Cardiac muscle cell (in vitro differentiated cells and primary cell): Measurements from ENCODE around the gene BICD1. TPM values are rescaled to one million over a fixed set of nuclear protein-coding genes. Genes with fewer than 3 reads are reported as not detected.

Experiments
- DNase-seq, 2 donors: peaks; one replicate each; pipeline versions ENCODE4 v3.0.0 to v3.0.0-alpha.2; 2010 to 2017; ENCODE audit warnings: low read depth in 1 of 2, low spot score in 1 of 2
- H3K27ac ChIP-seq: fragments of 200-600 bp; sonication (generic); 2 replicates; pipeline ENCODE4 v1.5.1; 2016
- H3K27me3 ChIP-seq: fragments of 200-600 bp; sonication (generic); 2 replicates; pipeline ENCODE4 v1.6.0; 2016; ENCODE audit warnings: control low read depth
- H3K36me3 ChIP-seq: fragments of 200-600 bp; sonication (generic); 2 replicates; pipeline ENCODE4 v1.5.1; 2016; ENCODE audit warnings: control low read depth
- H3K4me1 ChIP-seq: fragments of 200-600 bp; sonication (generic); 2 replicates; pipeline ENCODE4 v1.8.1; 2017; ENCODE audit warnings: low read depth, mild to moderate bottlenecking, mixed run types
- H3K4me3 ChIP-seq: fragments of 200-600 bp; sonication (generic); 2 replicates; pipeline ENCODE4 v1.5.1; 2016; ENCODE audit warnings: mild to moderate bottlenecking
- H3K9me3 ChIP-seq: fragments of 200-600 bp; sonication (generic); 2 replicates; pipeline ENCODE4 v1.5.1; 2017; ENCODE audit warnings: low read depth, mild to moderate bottlenecking, control low read depth
- CTCF ChIP-seq: IDR thresholded peaks from 2 replicates; pipeline ENCODE4 v1.5.1; 2012; ENCODE audit warnings: low read depth, mild to moderate bottlenecking, low read length
- polyA plus RNA-seq: library from polyadenylated mRNA; unstranded; fragments of >200 nt; fragmentation: Nextera tagmentation; extraction: Ambion mirVana; gene quantifications from 2 replicates; pipeline ENCODE4 v1.2.1, GENCODE V29; 2016
- total RNA-seq: library from RNA; depleted of rRNA; stranded (reverse); fragments of >200 nt; gene quantifications from 2 replicates; pipeline ENCODE4 v1.2.3, GENCODE V29; 2016

The BICD1 gene
- total and polyA plus RNA-seq, 2 experiments from 2014 or later, result 13.3 to 16.6 TPM

DNA sequence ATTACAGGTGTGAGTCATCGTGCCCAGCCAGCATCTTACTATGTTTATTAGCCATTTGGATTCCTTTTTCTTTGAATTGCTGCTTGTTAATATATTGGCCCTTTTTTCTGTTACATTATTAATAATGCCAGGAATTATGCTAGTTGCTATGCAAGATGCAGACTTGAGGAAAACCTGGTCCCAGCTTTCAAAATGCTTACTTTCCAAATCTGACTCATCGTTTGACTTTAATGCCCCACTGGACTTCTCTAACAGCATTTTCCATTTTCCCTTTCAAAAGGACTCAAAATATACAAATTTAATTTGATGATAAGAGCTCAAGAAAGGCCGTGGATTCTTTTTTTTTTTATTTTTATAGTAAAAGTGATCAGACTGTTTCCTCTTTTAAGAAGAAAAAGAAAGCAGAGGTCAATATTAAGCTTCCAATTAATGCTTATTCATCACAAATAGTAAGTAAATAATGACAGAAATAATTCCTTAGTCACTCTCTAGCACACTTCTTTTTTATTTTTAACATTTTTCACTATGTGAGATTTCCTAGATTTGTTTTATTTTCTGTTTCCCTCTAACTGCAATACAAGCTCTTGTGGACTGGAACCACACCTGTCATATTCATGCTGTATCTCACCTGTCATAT, 146.6 kb downstream of the BICD1 start:
- no peaks in the 10 kb centered on the region for H3K4me1 ChIP-seq
- no peaks in the 10 kb centered on the region for H3K9me3 ChIP-seq
- H3K36me3 ChIP-seq, result no peaks in the 10 kb centered on the region
- no peaks in the 10 kb centered on the region for H3K27me3 ChIP-seq
- no peak overlapping the region for H3K27ac ChIP-seq
- no peak for TF ChIP-seq CTCF
- H3K4me3 ChIP-seq, result no peak overlapping the region
- DNase-seq, result no peak

- Histone ChIP-seq H3K4me3 (no peak overlapping the region), H3K27me3 (no peaks in the 10 kb centered on the region), H3K9me3 (no peaks in the 10 kb centered on the region), H3K4me1 (no peaks in the 10 kb centered on the region), H3K27ac (no peak overlapping the region), H3K36me3 (no peaks in the 10 kb centered on the region)
- no peak for TF ChIP-seq CTCF
- no peak for DNase-seq
Observed at GRCh38 chr12:32254260-32254956, 147.8 kb downstream of the BICD1 start.

DNA sequence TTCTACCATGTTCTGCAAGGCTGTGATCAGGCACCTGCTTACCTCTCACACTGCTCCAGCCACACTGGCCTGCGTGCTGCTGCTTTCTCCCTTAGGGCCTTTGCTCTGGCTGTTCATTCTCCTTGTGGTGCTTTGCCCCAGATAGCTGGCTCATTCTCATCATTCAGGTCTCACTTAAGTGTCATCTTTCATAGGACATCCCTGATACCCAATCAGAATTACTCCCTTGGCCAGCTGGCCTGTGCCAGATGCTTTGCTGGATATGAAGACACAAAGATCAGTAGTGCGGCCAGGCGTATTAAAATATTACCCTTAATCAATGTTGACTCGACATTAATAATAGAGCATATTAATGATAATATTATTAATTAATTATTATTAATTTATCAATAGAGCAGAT, 148.9 kb downstream of the BICD1 start:
- TF ChIP-seq CTCF, result no peak
- no peaks in the 10 kb centered on the region for H3K27me3 ChIP-seq
- DNase-seq, result no peak
- no peaks in the 10 kb centered on the region for H3K4me1 ChIP-seq
- H3K4me3 ChIP-seq, result no peak overlapping the region
- H3K9me3 ChIP-seq, result no peaks in the 10 kb centered on the region
- no peak overlapping the region for H3K27ac ChIP-seq
- no peaks in the 10 kb centered on the region for H3K36me3 ChIP-seq

DNA sequence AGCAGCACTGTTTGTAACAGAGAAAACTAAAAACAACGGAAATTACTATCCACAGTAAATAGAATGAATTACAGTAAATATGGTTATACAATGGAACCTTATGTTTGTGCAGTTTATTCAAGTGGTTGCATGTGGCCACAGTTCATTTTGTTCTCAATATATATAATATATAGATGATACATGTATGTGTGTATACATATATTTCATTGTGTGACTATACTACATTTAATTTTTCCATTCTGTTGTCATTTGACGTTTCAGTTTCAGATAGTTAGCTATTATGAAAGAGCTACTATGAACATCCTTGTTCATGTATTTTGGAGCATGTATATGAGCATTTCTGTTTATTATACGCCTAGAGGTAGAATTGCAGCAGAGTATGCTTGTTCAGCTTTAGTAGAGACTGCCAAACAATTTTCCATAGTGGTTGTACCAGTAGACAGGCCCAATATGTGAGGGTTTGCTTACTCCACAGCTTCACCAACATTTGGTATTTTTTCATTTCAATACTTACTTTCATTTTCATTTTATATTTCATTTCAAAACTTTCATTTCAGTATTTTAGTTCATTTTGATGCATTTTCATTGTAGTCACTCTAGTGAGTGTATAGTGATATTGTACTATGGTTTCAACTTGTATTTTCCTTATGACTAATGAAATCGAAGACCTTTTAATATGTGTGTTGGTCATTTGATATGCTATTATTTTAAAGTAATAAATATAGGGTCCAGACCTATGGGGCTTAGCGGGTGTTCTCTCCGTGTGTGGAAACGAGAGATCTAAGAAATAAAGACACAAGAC, 151.2 kb downstream of the BICD1 start:
- H3K9me3 ChIP-seq, result no peaks in the 10 kb centered on the region

DNA sequence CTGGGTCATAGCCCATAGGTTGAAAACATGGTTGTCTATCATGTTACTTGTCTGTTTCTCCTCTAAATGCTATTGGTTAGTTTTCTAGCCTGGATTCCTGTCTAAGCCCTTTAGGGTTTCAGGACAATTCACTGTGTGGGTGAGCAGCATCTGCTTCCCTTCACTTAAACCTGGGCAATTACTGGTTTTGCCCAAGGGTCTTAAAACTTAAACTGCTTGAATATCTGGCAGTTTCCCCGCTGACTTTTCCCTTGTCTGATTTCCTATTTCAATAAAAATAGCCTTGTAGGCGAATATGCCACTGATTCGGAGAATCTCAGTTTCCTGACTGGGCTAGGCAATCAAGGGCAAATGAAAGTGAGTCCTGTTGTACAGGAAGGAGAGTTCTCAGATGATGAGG, 154.0 kb downstream of the BICD1 start:
- Histone ChIP-seq H3K4me3 (no peak overlapping the region), H3K36me3 (no peaks in the 10 kb centered on the region), H3K27ac (no peak overlapping the region), H3K27me3 (no peaks in the 10 kb centered on the region), H3K9me3 (no peaks in the 10 kb centered on the region), H3K4me1 (no peaks in the 10 kb centered on the region)
- no peak for TF ChIP-seq CTCF
- DNase-seq, result no peak

More for the DNA sequence above, 151.2 kb downstream of the BICD1 start:
- DNase-seq, result no peak
- H3K27me3 ChIP-seq, result no peaks in the 10 kb centered on the region
- no peak overlapping the region for H3K4me3 ChIP-seq
- no peak for TF ChIP-seq CTCF
- no peaks in the 10 kb centered on the region for H3K4me1 ChIP-seq
- H3K36me3 ChIP-seq, result no peaks in the 10 kb centered on the region
- no peak overlapping the region for H3K27ac ChIP-seq
